GM18526 (cell line): Measurements from ENCODE around the gene HOXA11.

Experiments
- POLR2A ChIP-seq: IDR thresholded peaks from 3 replicates; pipeline ENCODE4 v1.6.1; 2011; ENCODE audit not compliant: insufficient read length; ENCODE audit errors: extremely low read depth

HOXA11 gene

GRCh38 chr7:27141137-27141922 is 43.7 kb downstream of the HOXA11 start:
- TF ChIP-seq POLR2A: no peak

DNA sequence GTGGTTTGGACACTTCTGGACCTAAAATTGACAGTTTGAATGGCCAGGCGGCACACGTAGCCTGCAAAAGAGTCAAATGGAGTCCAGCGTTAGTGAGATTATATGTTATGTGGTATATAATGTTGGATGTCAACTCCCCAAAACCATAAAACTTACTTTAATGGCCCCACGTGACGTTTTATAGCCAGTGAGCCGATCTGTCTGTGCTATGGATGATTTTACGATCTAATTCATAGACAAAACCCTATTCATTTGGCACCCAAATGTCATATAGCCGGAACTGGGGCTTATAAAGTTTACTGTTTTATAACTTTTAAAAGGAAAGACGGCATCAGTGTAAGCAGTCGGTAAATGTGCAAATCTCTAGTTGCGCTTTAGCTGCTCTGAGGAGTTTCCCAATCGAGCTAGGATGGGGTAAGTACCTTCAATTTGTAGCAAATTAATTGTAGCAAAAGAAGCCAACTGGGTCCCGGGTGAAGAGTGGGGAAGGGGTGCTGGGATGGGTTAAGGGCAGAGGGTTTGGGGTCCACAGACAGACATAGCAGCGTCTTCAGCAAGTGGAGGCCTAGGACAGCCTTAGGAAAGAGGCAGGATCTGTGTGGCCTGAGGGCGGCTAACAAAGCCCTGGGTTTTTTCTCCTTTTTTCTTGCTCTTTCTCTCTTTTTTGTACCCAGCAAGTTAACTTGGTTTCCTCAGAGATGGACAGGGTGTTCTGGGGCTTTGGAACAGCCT is 44.7 kb downstream of the HOXA11 start:
- no peak for TF ChIP-seq POLR2A

GRCh38 chr7:27139334-27140125 is 45.5 kb downstream of the HOXA11 start:
- no peak for TF ChIP-seq POLR2A

GRCh38 chr7:27138985-27139333 is 46.1 kb downstream of the HOXA11 start:
- no peak for TF ChIP-seq POLR2A

DNA sequence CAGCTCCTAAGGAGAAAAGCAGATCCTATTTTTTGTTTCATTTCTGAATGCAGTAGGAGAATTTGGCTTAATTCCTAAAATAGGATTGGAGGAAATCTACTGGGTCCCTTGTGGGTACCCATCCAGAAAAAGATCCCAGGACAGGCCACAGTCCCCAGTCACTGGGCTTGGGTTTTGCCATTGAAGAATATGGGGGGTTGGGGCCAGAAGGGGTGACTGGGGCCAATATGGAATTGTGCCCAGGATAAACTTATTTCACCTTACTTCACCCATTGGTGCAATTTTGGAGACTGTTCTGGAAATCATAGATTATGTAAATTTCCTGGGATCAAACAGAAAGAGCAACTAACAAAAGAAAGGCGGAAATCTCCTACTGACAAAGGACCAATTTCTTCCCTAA is 46.6 kb downstream of the HOXA11 start:
- no peak for TF ChIP-seq POLR2A

DNA sequence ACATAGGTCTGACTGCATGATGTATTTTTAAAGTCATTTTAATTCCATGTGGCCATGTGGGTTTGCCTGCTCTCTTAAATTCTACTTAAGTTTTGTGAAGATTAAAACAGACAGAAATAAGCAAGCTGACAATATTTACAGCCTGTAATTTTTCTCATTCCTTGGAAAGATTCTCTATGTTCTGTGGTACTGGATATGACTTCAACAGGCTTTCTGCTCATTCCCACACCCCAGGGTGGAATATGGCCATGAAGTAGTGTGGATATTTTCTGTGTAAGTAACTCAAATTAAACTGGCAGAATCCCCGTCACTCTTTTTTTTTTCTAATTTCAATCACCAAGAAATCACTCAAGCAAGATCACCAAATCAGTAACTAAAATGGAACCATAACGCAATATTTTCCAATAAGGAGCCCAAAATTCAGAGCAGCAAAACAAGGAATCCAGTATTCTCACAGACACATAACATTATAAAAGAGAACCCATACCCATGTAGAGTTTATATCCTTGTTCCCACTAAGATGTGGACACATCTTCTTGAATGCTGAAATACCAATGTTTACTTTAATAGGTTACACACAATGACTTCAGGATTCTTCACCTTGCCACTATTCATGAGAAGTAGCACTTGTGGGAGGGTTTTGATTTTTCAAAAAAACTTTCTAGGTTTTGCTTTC is 47.3 kb downstream of the HOXA11 start:
- no peak for TF ChIP-seq POLR2A

GRCh38 chr7:27134392-27134791 is 50.6 kb downstream of the HOXA11 start:
- no peak for TF ChIP-seq POLR2A

- no peak for TF ChIP-seq POLR2A
Measured at GRCh38 chr7:27133409-27134231, 51.4 kb downstream of the HOXA11 start.

- TF ChIP-seq POLR2A: no peak
Measured at GRCh38 chr7:27132978-27133377, 52.1 kb downstream of the HOXA11 start.

- no peak for TF ChIP-seq POLR2A
Measured at GRCh38 chr7:27132214-27132613, 52.8 kb downstream of the HOXA11 start.

DNA sequence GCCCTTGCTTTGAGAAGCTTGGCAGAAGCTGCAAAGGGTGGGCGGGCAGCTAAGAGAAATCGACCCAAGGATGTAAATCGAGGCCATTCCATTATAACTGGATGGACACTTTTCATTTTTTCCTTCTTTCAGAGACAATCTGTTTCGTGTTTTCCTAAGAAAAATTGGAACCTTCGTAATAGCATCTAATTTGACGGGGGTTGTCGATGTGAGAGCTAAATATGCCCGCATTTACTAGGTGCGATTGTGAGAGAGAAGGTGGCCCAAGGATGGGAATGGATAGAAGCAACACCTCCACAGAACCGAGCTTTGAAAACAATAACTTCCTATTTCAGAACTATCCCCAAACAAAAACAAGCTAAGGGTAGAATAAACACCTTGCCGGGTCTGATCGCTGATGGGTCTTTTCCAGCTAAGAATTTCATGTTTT is 53.6 kb downstream of the HOXA11 start:
- TF ChIP-seq POLR2A: no peak
